ENCODE measurements around the gene ADM2. TPM values are rescaled to one million over a fixed set of nuclear protein-coding genes. Genes with fewer than 3 reads are reported as not detected.

ADM2 gene
- total RNA-seq, 1 donor from 2014 or later, result 23.0 TPM

DNA sequence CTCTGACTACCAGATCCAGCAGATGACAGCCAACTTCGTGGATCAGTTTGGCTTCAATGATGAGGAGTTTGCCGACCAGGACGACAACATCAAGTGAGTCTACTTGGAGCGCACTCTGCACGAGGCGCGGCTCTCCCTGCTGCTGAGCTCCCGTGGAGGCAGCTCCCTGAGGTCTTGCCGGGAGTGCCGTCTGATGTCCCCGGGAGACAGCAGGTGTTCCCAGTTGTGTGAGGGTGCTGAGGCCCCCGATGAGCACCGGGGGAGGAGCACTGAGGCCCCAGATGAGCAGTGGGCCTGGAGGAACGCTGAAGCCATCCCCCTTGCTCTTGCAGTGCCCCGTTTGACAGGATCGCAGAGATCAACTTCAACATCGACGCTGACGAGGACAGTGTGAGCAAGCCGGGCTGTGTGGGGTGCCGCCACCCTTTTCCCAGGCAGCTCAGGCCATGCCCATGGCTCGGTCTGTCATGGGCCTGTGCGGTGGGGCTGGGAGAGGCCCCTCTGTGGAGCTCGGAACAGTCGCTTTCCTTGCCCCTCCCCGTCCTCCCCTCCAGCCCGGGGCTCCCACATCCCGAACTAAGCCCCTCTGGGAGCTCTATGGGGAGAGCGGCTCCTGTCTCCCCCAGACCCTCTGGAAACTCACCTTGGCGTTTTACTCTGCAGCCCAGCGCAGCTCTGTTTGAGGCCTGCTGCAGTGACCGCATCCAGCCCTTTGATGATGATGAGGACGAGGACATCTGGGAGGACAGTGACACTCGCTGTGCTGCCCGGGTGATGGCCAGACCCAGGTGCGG is 43.6 kb upstream of the ADM2 start:
- no peak overlapping the region for H3K4me3 Mint-ChIP-seq (ENCODE audit: unreplicated experiment)
- DNase-seq (ENCODE audit: low read depth), result no peak
- H3K9me3 Mint-ChIP-seq (ENCODE audit: unreplicated experiment), result no peaks in the 10 kb centered on the region

DNA sequence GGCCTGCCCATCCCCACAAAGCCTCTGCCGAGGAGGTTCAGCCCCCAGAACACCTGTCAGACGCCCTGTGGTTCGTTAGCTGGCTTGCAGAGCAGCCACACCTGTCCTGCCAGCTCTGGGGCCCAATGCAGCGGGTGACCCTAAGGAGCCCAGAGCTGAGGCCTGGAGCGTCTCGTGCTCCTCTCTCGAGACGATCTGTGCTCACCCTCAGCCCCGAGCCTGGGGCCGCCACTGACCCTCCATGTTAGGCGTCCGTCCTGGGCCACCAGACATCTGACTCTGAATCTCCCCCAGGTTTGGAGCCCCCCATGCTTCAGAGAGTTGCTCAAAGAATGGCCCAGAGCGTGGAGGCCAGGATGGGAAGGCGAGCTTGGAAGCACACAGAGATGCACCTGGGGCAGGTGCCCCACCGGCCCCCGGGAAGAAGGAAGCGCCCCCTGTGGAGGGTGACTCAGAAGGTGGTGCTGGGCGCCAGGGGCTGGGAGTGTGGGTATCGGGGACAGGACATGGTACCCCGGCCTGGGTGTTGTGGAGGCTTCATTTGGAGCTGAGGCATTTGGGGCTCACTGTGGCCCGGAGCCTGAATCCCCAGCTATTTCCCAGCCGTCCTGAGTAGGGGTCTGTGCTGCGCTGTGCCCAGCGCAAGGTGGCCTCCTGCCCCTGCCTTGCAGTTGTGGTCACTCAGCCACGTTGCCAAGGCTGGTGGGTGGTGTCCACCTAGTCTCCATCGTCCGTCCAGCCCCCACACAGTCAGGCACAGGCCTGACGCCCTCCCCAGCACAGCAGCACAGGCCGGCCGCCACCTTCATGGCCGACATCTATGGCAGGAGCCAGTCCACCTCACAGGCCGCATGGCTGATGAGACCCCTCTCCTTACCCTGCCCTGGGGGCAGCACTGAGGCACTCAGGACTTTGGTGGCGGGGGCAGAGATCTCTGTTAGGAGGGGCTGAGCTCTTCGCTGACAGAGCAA is 42.8 kb upstream of the ADM2 start:
- no peak for TF ChIP-seq EZH2 (IDR thresholded peaks at IDR 0.05; ENCODE audit: insufficient read depth, low read length)
- TF ChIP-seq, protein P1, sequence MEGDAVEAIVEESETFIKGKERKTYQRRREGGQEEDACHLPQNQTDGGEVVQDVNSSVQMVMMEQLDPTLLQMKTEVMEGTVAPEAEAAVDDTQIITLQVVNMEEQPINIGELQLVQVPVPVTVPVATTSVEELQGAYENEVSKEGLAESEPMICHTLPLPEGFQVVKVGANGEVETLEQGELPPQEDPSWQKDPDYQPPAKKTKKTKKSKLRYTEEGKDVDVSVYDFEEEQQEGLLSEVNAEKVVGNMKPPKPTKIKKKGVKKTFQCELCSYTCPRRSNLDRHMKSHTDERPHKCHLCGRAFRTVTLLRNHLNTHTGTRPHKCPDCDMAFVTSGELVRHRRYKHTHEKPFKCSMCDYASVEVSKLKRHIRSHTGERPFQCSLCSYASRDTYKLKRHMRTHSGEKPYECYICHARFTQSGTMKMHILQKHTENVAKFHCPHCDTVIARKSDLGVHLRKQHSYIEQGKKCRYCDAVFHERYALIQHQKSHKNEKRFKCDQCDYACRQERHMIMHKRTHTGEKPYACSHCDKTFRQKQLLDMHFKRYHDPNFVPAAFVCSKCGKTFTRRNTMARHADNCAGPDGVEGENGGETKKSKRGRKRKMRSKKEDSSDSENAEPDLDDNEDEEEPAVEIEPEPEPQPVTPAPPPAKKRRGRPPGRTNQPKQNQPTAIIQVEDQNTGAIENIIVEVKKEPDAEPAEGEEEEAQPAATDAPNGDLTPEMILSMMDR (IDR thresholded peaks at IDR 0.05; ENCODE audit: insufficient read depth, low read depth, low read length), result no peak
- FAIRE-seq, result no peak
- Histone ChIP-seq H3K4me3 (ENCODE audit: insufficient read depth, low read depth, low read length) (no peak overlapping the region), H3K79me2 (ENCODE audit: insufficient read depth, low read length) (no peaks in the 10 kb centered on the region), H2AFZ (ENCODE audit: low read depth, low read length) (no peak overlapping the region), H3K4me2 (ENCODE audit: low read length) (no peak overlapping the region), H3K27me3 (ENCODE audit: insufficient read depth, low read length) (no peaks in the 10 kb centered on the region), H3K9me3 (ENCODE audit: insufficient read depth, low read depth, low read length) (no peaks in the 10 kb centered on the region), H3K27ac (ENCODE audit: low read depth, low read length) (no peak overlapping the region), H4K20me1 (ENCODE audit: insufficient read depth, low read length) (peaks cover 12% of the 10 kb centered on the region), H3K4me1 (ENCODE audit: insufficient read depth, low read length) (no peaks in the 10 kb centered on the region), H3K9ac (ENCODE audit: low read length) (no peak overlapping the region), H3K36me3 (ENCODE audit: insufficient read depth, low read length) (peaks cover 3% of the 10 kb centered on the region)
- no peak overlapping the region for H3K4me3 Mint-ChIP-seq (ENCODE audit: unreplicated experiment)
- H3K4me1 Mint-ChIP-seq (ENCODE audit: low read depth, unreplicated experiment), result peaks cover 3% of the 10 kb centered on the region
- no peaks in the 10 kb centered on the region for H3K9me3 Mint-ChIP-seq (ENCODE audit: unreplicated experiment)
- H3K27ac Mint-ChIP-seq (ENCODE audit: unreplicated experiment), result no peak overlapping the region
- no peaks in the 10 kb centered on the region for H3K27me3 Mint-ChIP-seq (ENCODE audit: low read depth, unreplicated experiment)
- peaks cover 2% of the 10 kb centered on the region for H3K36me3 Mint-ChIP-seq (ENCODE audit: low read depth, unreplicated experiment)
- no peak for DNase-seq (ENCODE audit: low read depth)

More for the DNA sequence above, 43.6 kb upstream of the ADM2 start:
- H3K27me3 ChIP-seq (ENCODE audit: insufficient read depth, low read length), result no peaks in the 10 kb centered on the region
- no peak for FAIRE-seq
- H3K4me3 ChIP-seq (ENCODE audit: insufficient read depth, low read depth, low read length), result no peak overlapping the region
- peaks cover 9% of the 10 kb centered on the region for H4K20me1 ChIP-seq (ENCODE audit: insufficient read depth, low read length)
- no peaks in the 10 kb centered on the region for H3K27me3 Mint-ChIP-seq (ENCODE audit: low read depth, unreplicated experiment)
- H3K4me1 Mint-ChIP-seq (ENCODE audit: low read depth, unreplicated experiment), result no peaks in the 10 kb centered on the region
- H3K36me3 Mint-ChIP-seq (ENCODE audit: low read depth, unreplicated experiment), result peaks cover 2% of the 10 kb centered on the region
- no peaks in the 10 kb centered on the region for H3K79me2 ChIP-seq (ENCODE audit: insufficient read depth, low read length)
- H3K27ac ChIP-seq (ENCODE audit: low read depth, low read length), result no peak overlapping the region
- H3K36me3 ChIP-seq (ENCODE audit: insufficient read depth, low read length), result peaks cover 3% of the 10 kb centered on the region
- H3K9me3 ChIP-seq (ENCODE audit: insufficient read depth, low read depth, low read length), result no peaks in the 10 kb centered on the region
- TF ChIP-seq, protein P1 (IDR thresholded peaks at IDR 0.05; ENCODE audit: insufficient read depth, low read depth, low read length), result no peak
- TF ChIP-seq EZH2 (IDR thresholded peaks at IDR 0.05; ENCODE audit: insufficient read depth, low read length), result no peak
- H3K27ac Mint-ChIP-seq (ENCODE audit: unreplicated experiment), result no peak overlapping the region
- no peak overlapping the region for H3K9ac ChIP-seq (ENCODE audit: low read length)
- H3K4me2 ChIP-seq (ENCODE audit: low read length), result no peak overlapping the region
- H2AFZ ChIP-seq (ENCODE audit: low read depth, low read length), result no peak overlapping the region
- H3K4me1 ChIP-seq (ENCODE audit: insufficient read depth, low read length), result no peaks in the 10 kb centered on the region
